Stimulated activated CD4-positive, alpha-beta T cell treated with anti-CD3 and anti-CD28 coated beads, Interleukin-1b, Interleukin-23, amount 100 ng/mL, for 1 hour (primary cell): ENCODE measurements around the gene KIF3A.

Experiments used
- DNase-seq, 2 donors: peaks; one replicate each; pipeline ENCODE4 v3.0.0-alpha.2; 2020; ENCODE audit warnings: low read depth in 2 of 2

The KIF3A gene

GRCh38 chr5:132677682-132678400, 59.5 kb downstream of the KIF3A start:
- DNase-seq: no peak

GRCh38 chr5:132677191-132677590, 60.2 kb downstream of the KIF3A start:
- DNase-seq: no peak

- no peak for DNase-seq
These were observed 61.2 kb downstream of the KIF3A start for GRCh38 chr5:132675936-132676689.

GRCh38 chr5:132674671-132675506, 62.5 kb downstream of the KIF3A start:
- DNase-seq: no peak

GRCh38 chr5:132673939-132674630, 63.3 kb downstream of the KIF3A start, which contains the start of gene IL4:
Gene IL4, plus strand, starts transcription at chr5:132673989. Its CDS starts 62 bp downstream, at chr5:132674051.
- DNase-seq: no peak

- no peak for DNase-seq
These were observed 63.9 kb downstream of the KIF3A start for GRCh38 chr5:132673488-132673887.

- DNase-seq: no peak
These were observed 66.3 kb downstream of the KIF3A start for GRCh38 chr5:132671000-132671399.

GRCh38 chr5:132669966-132670882, 67.1 kb downstream of the KIF3A start:
- no peak for DNase-seq

- no peak for DNase-seq
These were observed 67.9 kb downstream of the KIF3A start for GRCh38 chr5:132669455-132669820.

GRCh38 chr5:132668706-132669454, 68.5 kb downstream of the KIF3A start:
- DNase-seq: no peak

- no peak for DNase-seq
These were observed 69.3 kb downstream of the KIF3A start for GRCh38 chr5:132667761-132668705.

- DNase-seq: no peak
These were observed 70.0 kb downstream of the KIF3A start for GRCh38 chr5:132667309-132667708.

GRCh38 chr5:132666310-132667123, 70.8 kb downstream of the KIF3A start:
- no peak for DNase-seq

- DNase-seq: no peak
These were observed 71.7 kb downstream of the KIF3A start for GRCh38 chr5:132665574-132666080.

GRCh38 chr5:132664696-132665209, 72.6 kb downstream of the KIF3A start:
- DNase-seq: no peak

GRCh38 chr5:132663771-132664695, 73.3 kb downstream of the KIF3A start:
- no peak for DNase-seq
